SK-N-SH treated with all-trans-retinoic acid at 6 μM for 48 hours (cell line): Measurements from ENCODE around the gene BRD2.
A peak's percentile ranks its signal among the peaks of the same experiment; 100 is the strongest.

Experiments
- ATAC-seq: fragments of 200-7000 bp; cut with Tn5 transposase; 3 replicates; pipeline ENCODE4 v1.9.1; 2020; ENCODE audit warnings: mild to moderate bottlenecking, moderate library complexity
- ARNTL ChIP-seq: fragments of 450-650 bp; formaldehyde crosslinking; IDR thresholded peaks from 2 replicates; pipeline ENCODE4 v1.5.0; 2020; ENCODE audit warnings: low read depth, mild to moderate bottlenecking, moderate library complexity, borderline replicate concordance
- BACH2 ChIP-seq: fragments of 250-450 bp; sonication (Bioruptor Pico); IDR thresholded peaks from 2 replicates; pipeline ENCODE4 v1.9.0; 2021; ENCODE audit warnings: mild to moderate bottlenecking, borderline replicate concordance
- CSRNP3 ChIP-seq: fragments of 250-450 bp; sonication (Bioruptor Pico); IDR thresholded peaks from 2 replicates; pipeline ENCODE4 v1.5.1; 2021; ENCODE audit warnings: mild to moderate bottlenecking, moderate library complexity
- ESRRG ChIP-seq: fragments of 250-450 bp; sonication (Bioruptor Pico); IDR thresholded peaks from 2 replicates; pipeline ENCODE4 v1.6.1; 2021; ENCODE audit warnings: mild to moderate bottlenecking
- GLIS3 ChIP-seq: fragments of 250-450 bp; sonication (Bioruptor Pico); IDR thresholded peaks from 2 replicates; pipeline ENCODE4 v1.5.0; 2020; ENCODE audit warnings: mild to moderate bottlenecking, moderate library complexity
- OSR1 ChIP-seq: fragments of 250-450 bp; sonication (Bioruptor Pico); IDR thresholded peaks from 2 replicates; pipeline ENCODE4 v1.8.0; 2022; ENCODE audit warnings: moderate library complexity, mild to moderate bottlenecking, inconsistent platforms
- POU6F1 ChIP-seq: fragments of 250-450 bp; sonication (Bioruptor Pico); IDR thresholded peaks from 2 replicates; pipeline ENCODE4 v1.8.0; 2021; ENCODE audit warnings: low read depth, mild to moderate bottlenecking, moderate library complexity, borderline replicate concordance
- PPARA ChIP-seq: fragments of 250-450 bp; sonication (Bioruptor Pico); IDR thresholded peaks from 2 replicates; pipeline ENCODE4 v1.5.0; 2020; ENCODE audit warnings: mild to moderate bottlenecking, borderline replicate concordance
- RARB ChIP-seq: fragments of 250-450 bp; sonication (Bioruptor Pico); IDR thresholded peaks from 2 replicates; pipeline ENCODE4 v1.8.0; 2021; ENCODE audit warnings: mild to moderate bottlenecking, moderate library complexity
- TCF4 ChIP-seq: fragments of 250-450 bp; sonication (Bioruptor Pico); IDR thresholded peaks from 2 replicates; pipeline ENCODE4 v1.8.0; 2021; ENCODE audit warnings: mild to moderate bottlenecking, moderate library complexity, borderline replicate concordance
- TOX ChIP-seq: fragments of 250-450 bp; sonication (Bioruptor Pico); IDR thresholded peaks from 2 replicates; pipeline ENCODE4 v1.8.0; 2021; ENCODE audit warnings: mild to moderate bottlenecking, moderate library complexity, borderline replicate concordance
- TSHZ2 ChIP-seq: fragments of 250-450 bp; sonication (Bioruptor Pico); IDR thresholded peaks from 2 replicates; pipeline ENCODE4 v1.5.0; 2020; ENCODE audit warnings: mild to moderate bottlenecking, moderate library complexity
- ZC3H10 ChIP-seq: fragments of 250-450 bp; sonication (Bioruptor Pico); IDR thresholded peaks from 2 replicates; pipeline ENCODE4 v1.5.1; 2021; ENCODE audit warnings: mild to moderate bottlenecking, moderate library complexity
- ZFP30 ChIP-seq: fragments of 450-650 bp; formaldehyde crosslinking; IDR thresholded peaks from 2 replicates; pipeline ENCODE4 v1.5.0; 2022; ENCODE audit warnings: mild to moderate bottlenecking, moderate library complexity
- ZNF565 ChIP-seq: fragments of 450-650 bp; formaldehyde crosslinking; conservative IDR thresholded peaks from 2 replicates; pipeline ENCODE4 v1.5.0; 2020; ENCODE audit warnings: low read depth, mild to moderate bottlenecking, moderate library complexity
- ZNF70 ChIP-seq: fragments of 450-650 bp; formaldehyde crosslinking; IDR thresholded peaks from 2 replicates; pipeline ENCODE4 v1.5.0; 2020; ENCODE audit warnings: mild to moderate bottlenecking, moderate library complexity
- TF ChIP-seq, protein P1 (sequence below): fragments of 250-450 bp; sonication (Bioruptor Pico); IDR thresholded peaks from 2 replicates; pipeline ENCODE4 v1.8.0; 2020; ENCODE audit warnings: mild to moderate bottlenecking, moderate library complexity, borderline replicate concordance
- TF ChIP-seq, protein P2 (sequence below): fragments of 250-450 bp; sonication (Bioruptor Pico); IDR thresholded peaks from 2 replicates; pipeline ENCODE4 v1.5.1; 2020; ENCODE audit warnings: low read depth, mild to moderate bottlenecking, moderate library complexity

Gene BRD2

DNA sequence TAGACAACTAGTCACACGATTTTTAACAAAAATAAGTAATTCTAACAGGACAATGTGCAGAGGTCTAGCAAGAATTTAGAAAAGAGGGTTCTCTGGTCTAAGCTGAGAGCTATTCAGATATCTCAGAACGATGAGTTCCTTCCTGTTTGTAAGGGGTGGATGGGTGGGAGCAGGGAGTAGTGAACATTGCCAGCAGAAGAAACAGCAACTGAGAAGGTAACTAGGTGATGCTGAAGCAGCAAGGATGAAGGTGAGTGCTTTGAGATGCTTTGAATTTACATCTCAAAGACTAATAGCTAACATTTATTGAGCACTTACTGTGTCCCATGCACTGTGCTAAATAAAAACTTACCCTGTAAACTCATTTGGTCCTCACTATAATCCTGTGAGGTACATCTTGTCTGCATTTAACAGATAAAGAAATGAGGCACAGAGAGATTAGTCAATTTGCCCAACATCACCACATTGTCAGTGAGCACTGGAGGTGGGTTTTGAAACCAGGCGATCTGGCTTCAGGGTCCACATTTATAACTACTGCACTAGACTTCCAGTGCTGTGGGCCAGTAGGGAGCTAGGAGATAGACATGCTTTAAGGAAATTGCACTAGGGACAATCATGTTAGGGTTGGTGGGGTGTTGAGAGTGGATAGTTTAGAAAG is 15.7 kb downstream of the BRD2 start:
- peak; percentile 35 for ATAC-seq
- TF ChIP-seq ZNF565, result no peak
- TF ChIP-seq TCF4 (CRISPR knock-in tag), result no peak
- TF ChIP-seq PPARA (CRISPR knock-in tag), result no peak
- TF ChIP-seq ZC3H10, result no peak
- TF ChIP-seq BACH2 (CRISPR knock-in tag), result no peak
- no peak for TF ChIP-seq TOX (CRISPR knock-in tag)
- no peak for TF ChIP-seq TSHZ2 (CRISPR knock-in tag)
- TF ChIP-seq CSRNP3 (CRISPR knock-in tag), result no peak
- no peak for TF ChIP-seq ZFP30 (CRISPR knock-in tag)
- no peak for TF ChIP-seq RARB
- no peak for TF ChIP-seq ESRRG (CRISPR knock-in tag)
- no peak for TF ChIP-seq OSR1 (CRISPR knock-in tag)
- TF ChIP-seq GLIS3 (CRISPR knock-in tag), result no peak
- no peak for TF ChIP-seq ZNF70 (CRISPR knock-in tag)
- TF ChIP-seq POU6F1, result no peak
- TF ChIP-seq, all 23 proteins: peak for 0

GRCh38 chr6:32984622-32985389 is 16.4 kb downstream of the BRD2 start:
- no peak for TF ChIP-seq TSHZ2 (CRISPR knock-in tag)
- TF ChIP-seq, protein P1, sequence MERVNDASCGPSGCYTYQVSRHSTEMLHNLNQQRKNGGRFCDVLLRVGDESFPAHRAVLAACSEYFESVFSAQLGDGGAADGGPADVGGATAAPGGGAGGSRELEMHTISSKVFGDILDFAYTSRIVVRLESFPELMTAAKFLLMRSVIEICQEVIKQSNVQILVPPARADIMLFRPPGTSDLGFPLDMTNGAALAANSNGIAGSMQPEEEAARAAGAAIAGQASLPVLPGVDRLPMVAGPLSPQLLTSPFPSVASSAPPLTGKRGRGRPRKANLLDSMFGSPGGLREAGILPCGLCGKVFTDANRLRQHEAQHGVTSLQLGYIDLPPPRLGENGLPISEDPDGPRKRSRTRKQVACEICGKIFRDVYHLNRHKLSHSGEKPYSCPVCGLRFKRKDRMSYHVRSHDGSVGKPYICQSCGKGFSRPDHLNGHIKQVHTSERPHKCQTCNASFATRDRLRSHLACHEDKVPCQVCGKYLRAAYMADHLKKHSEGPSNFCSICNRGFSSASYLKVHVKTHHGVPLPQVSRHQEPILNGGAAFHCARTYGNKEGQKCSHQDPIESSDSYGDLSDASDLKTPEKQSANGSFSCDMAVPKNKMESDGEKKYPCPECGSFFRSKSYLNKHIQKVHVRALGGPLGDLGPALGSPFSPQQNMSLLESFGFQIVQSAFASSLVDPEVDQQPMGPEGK (CRISPR knock-in tag), result no peak
- no peak for TF ChIP-seq OSR1 (CRISPR knock-in tag)
- TF ChIP-seq ARNTL (CRISPR knock-in tag), result no peak
- TF ChIP-seq, protein P2, sequence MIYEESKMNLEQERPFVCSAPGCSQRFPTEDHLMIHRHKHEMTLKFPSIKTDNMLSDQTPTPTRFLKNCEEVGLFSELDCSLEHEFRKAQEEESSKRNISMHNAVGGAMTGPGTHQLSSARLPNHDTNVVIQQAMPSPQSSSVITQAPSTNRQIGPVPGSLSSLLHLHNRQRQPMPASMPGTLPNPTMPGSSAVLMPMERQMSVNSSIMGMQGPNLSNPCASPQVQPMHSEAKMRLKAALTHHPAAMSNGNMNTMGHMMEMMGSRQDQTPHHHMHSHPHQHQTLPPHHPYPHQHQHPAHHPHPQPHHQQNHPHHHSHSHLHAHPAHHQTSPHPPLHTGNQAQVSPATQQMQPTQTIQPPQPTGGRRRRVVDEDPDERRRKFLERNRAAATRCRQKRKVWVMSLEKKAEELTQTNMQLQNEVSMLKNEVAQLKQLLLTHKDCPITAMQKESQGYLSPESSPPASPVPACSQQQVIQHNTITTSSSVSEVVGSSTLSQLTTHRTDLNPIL (CRISPR knock-in tag), result no peak
- no peak for TF ChIP-seq ZFP30 (CRISPR knock-in tag)
- no peak for TF ChIP-seq RARB
- no peak for TF ChIP-seq ESRRG (CRISPR knock-in tag)
- no peak for TF ChIP-seq TCF4 (CRISPR knock-in tag)
- TF ChIP-seq GLIS3 (CRISPR knock-in tag), result no peak
- TF ChIP-seq, all 23 proteins: peak for 0
- ATAC-seq, result peak; percentile 83
